ENCODE data around the gene POLR2C.
A peak's percentile ranks its signal among the peaks of the same experiment; 100 is the strongest.

Gene POLR2C

DNA sequence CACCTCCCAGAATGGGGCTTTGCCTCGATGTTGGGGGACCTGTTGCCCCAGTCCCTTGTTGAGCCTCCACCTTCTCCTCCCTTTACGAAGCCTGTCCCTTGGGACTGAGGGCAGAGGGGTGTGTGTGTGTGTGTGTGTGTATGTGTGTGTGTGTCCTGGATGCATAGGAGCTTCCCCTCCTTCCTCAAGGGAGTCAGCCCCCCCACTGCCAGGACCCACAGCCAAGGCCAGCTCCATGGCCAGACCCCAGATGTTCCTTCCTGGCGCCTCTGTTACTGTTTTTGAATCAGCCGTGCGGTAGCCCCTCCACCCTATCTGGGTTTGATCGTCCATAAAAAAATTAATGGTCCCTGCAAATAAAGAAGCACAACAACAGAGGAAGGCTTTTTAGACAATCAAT lies 41.5 kb downstream of the POLR2C start:
- no peak for DNase-seq (ENCODE audit: low read depth in 2 of 2)

DNA sequence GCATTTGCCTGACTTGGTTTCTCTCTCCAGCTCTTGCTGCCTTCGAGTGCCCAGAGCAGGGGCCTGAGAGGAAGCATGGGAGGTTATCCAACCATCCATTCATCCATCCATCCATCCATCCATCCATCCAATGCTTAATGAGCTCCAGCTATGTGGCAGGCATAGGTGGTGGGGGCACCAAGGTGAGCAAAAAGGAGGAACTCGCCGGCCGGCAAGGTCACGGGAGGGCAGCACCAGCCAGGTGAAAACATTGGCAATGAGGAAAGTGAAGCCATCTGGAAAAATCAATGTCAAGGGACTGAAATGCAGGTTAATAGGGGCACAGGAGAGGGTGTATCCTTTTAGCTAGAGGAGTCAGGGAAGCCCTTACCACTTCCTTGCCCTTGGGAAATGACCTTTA lies 42.0 kb downstream of the POLR2C start:
- no peak for DNase-seq (ENCODE audit: low read depth in 2 of 2)

DNA sequence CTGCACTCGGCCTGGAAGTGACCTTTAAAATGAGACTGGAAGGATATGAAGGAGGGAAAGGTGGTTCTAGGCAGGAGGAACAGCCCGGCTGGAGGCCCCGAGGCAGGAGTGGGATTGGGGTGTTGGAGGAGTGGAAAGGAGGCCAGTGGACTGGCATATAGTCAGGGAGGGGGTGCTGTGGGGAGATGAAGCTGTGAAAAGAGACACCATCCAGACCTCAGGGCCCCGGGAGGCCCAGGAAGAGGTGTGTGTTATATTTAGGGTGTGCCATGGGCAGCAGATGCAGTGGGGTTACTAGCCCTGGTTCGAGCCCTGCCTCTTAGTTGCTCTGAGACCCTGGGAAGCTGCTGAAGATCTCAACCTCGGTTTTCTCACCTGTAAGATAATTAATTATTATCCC lies 42.7 kb downstream of the POLR2C start:
- no peak for DNase-seq (ENCODE audit: low read depth in 2 of 2)

DNA sequence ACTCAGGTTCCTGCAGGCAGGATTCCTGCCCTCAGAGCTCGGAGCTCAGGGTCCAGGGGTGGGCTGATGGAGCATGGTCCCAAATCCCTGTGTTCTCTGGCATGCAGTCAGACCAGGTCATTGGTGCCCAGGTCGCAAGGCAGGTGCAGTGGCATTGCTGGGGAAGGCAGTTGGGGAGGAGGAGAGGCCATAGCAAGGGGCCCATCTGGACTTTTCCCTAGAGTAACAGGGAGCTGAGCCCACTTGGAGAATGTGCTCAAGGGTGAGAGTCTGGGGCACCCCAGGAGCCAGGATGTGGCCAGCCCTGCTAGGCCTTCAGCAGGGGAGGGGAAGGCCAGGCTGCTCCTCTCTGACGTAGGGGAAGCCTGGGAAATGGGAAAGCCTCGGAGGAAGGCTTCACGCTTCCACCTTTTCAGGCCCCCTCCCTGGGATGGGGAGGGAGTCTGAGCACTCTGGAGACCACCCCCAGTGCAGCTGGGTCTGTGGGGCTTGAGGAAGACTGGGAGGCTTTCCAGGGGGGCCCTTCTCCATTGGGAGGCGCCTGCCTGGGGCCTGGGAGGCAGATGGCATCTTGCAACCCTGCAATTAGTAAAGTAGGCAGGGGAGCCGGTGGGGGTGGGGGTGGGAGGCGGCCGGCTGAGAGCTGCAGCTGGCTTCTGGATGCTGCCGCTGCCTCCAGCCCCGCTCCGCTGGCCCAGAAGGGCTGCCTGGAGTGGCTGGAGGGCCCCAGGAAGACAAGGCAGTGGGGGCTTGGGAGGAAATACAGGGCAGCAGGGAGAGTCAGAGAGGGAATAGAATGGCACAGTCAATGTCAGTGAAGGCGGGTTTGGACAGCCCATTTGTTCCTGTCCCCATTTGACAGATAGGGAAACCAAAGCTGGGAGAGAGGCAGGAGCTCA lies 44.9 kb downstream of the POLR2C start:
- DNase-seq (ENCODE audit: low read depth in 2 of 2) = no peak

DNA sequence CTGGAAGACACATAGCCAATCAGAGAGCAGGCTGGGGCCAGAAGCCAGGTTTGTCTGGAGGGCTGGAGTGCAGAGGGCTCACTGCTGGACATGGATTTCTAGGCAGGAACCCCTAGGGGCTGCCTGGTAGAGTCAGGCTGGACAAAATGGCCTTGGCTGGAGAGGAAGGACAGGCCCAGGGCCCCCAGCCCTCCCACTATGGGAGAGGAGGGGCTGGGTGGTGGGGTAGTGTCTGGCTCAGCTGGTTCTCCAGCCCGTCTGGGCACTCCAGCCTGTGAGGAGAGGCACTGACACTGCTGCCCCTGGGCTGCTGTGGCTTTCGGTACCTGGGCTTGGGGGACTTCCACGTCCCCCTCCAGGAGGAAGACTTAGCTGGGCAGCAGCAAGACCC lies 45.6 kb downstream of the POLR2C start:
- DNase-seq (ENCODE audit: low read depth in 2 of 2) = no peak

DNA sequence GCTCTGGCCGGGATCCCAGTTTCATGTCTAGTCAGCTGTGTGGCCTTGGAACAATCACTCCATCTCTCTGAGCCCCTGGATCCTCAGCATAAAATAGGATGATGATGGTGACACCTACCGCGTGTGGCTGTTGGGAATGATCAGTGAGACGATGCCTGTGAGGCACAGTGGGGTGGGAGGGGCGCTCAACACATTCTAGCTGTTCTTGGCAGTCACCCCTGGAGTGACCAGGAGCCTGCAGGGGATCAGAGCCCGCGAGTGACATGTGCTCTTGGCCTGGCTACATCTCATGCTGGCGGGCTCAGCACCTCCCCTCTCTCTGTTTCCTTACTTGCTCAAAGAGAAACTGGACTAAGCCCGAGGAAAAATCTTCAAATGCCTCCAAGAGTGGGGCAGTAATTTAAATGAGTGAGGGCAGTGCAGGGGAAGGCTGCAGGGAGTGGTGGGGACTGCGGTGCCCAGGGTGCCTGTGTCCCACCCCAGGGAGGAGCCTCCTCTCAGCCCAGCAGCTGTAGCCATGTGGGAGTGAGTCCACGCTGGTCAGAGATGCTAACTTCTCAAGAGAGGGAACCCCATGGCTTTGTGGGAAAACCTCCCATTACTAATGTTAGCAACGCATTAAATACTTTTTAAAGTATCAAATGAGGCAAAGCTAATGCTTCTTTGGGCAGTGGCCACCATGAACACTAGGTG lies 46.9 kb downstream of the POLR2C start:
- DNase-seq (ENCODE audit: low read depth in 2 of 2) = no peak

DNA sequence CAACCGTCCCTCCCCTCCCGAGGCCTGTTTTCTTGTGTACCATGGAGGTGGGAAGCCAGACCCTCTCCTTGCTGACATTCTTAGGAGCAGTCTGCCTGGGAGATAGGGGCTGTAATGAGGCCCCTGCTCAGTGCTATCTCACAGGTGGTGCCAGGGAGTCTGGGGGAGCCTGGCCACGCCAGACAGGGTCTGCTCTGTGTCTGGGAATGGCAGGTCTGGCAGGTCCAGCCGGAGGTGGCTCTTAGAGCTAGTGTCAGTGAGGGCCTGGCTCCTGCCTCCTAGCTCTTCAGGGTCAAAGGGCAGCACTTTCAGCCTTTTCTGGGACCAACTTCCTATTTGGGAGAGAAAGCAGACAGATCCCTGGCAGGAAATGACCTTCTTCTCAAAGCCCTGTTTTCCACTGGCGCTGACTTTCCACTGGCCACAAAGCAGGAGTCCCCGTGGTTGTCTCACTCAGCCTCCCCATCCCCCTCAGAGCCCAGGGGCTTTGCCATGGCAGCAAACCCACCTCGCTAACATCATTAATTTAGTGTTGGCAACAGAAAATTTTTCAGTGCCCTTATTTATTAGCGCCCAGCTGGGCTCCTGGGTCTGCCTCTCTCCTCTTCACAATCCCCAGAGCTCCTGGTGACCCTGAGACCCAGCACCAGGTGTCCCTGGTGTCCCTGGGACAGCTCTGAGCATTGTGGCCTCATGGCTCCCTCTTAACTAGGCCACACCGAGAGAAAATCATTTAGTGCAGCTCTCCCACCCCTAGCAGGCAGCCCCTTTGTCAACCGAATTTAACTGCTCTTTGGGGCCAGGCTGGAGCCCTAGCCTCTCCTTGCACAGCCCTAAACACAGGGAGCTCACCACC lies 47.8 kb downstream of the POLR2C start:
- no peak for DNase-seq (ENCODE audit: low read depth in 2 of 2)

DNA sequence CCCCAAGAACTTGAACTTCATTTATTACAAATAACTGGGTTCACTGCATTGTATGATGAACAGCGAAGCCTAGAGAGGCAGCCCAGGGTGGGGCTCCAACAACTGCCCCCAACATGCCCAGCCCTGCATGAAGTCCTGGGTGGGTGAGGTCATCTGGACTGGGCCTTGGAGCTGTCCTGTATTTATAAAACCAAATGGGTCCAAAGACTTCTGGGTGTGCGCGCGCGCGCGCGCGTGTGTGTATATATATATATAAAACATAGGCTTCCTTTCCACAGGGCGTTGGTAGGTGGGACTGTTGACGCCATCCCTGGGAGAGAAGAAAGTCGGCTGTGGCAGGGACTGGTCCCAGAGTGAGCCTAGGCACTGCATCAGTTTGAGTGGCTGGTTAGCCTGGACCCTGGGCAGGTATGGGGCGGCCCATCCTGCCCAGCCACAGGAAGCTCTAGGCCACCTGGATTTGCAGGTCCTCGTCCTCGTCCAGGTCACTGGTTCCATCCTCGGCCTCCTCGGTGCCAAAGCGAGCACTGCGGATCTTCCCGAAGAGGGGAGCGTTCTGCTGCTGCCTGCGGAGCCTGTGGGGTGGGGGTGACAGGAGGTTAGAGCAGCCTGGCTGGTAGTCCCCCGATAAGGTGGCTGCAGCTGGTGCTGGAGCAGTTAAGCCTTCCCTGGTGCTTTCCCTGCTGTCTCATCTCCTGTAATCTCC lies 50.0 kb downstream of the POLR2C start:
- no peak for DNase-seq (ENCODE audit: low read depth in 2 of 2)

DNA sequence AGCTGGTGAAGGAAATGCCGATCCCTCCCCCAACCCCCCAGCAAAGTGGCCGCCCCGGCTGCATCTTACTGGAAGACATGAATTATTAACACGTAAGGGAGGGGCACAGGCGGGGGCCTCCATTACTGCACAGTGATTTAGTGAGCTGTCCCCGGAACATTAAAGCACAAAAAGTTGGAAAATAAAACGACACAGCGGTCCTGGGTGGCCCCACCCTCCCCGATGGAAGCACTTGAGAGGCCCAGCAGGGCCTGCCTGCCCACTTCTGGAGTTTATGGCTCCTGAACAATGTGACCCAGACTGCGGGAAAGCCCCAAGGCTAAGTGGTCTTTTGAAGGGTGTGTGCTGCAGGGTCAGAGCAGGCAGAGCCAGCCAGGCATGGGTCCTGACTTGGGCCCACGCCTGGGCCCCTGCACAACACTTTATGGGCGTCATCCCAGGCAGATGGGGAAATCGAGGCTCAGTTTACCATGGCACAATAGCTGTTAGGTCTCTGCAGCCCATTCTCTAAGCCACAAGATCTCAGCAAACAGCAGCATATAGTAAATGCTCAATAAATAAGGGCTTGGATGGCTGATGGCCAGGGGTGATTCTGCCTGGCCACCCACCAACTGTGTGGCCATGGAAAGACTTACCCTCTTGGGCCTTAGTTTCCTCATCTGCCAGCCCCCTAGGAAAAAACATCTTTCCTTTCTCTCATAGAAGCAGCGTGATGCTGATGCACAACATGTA lies 51.1 kb downstream of the POLR2C start:
- peak in 1 of 2 experiments; percentile 36 for DNase-seq (ENCODE audit: low read depth in 2 of 2)

DNA sequence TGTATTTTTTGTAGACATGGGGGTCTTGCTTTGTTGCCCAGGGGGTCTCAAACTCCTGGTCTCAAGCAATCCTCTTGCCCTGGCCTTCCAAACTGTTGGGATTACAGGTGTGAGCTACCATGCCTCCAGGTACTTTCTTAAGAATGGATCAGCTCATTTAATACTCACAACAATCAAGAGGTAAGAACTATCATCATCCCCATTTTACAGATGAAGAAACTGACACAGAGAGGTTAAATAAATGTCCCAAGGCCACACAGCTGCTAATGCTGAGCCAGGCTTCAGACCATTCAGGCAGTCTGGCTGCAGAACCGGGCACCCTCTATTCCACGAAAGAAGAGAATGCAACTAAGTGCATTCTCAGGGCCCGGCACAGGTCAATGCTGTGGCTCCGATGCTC lies 51.9 kb downstream of the POLR2C start:
- DNase-seq (ENCODE audit: low read depth in 2 of 2) = no peak

DNA sequence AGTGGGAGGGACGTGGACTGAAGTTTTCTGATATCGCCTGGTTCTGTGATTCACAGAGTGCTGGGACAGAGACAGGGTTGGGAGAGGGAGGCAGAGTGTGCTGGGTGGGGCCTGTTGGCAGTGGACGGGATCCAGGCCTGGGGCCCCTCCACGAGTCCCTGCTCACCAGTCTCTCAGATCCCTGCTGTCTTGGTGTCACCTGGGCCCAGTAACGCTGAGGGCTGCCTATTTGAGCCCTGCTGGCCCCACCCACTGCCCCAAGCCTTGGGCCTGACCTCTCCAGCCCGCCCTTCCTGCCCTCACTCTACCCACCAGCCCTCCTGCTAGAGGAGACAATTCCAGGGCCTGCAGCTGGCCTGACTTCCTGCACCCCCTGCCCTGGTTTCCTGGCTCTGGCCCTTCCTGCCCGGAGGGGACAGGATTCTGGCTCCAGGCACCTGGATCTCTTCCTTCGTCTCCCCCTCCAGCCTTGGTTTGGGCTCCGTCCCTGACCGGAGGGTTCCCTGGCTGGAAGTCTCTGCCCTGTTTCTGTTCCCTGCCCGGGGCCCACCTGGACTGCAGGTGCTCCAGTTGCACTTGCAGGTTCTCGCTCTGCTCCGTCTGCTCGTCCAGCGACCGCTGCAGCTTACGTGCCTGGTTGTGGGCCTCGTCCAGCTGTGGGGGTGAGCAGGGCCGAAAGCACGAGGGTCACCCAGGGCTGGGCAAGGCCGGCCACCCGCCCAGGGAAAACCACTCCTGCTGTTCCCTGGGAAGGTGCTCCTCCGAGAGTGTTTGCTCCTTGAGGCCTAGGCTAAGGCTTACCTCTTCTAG lies 52.5 kb downstream of the POLR2C start:
- DNase-seq (ENCODE audit: low read depth in 2 of 2) = no peak

DNA sequence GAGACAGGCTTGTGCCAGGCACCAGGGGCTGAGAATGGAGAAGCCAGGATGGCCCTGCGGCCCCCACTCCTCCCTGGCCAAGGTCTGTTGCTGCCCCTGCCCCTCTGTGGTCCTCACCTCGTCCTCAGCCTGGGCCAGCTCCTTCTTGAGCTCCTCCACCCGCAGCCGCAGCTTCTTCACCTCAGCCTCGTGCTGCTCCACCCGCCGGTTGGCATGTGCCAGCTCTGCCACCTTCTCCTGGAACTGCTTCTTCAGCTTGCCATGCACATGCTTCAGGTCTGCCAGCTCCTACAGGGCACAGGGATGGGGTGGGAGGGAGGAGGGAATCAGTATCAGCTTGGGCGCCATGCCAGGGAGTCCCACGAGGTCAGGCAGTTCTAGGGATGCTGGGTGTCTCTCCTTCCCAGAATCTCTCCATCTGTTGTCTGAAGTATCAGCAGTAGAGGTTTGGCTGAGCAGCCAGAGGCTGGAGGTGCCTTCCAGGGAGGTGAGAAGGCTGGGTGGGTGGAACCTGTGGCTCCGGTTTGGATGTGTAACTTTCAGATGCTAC lies 53.8 kb downstream of the POLR2C start:
- DNase-seq (ENCODE audit: low read depth in 2 of 2) = no peak

DNA sequence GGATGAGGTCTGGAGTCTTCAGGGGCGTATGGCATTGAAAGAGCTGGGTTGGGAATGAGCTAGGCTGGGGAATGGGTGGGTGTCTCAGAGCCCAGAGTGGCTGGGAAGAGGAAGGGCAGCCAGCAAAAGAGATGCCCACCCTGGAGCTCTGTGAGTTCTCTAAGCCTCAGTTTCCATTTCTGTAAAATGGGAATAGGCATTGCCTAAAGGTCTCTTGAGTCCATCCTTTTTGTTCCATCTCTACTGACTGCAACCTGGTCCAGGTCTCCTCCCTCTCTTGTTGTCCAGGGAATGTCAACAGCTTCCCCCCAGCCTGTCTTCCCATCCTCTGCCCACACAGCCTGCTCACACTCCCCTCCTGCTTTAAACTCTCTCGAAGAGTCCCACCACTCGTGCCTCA lies 54.3 kb downstream of the POLR2C start:
- no peak for DNase-seq (ENCODE audit: low read depth in 2 of 2)

DNA sequence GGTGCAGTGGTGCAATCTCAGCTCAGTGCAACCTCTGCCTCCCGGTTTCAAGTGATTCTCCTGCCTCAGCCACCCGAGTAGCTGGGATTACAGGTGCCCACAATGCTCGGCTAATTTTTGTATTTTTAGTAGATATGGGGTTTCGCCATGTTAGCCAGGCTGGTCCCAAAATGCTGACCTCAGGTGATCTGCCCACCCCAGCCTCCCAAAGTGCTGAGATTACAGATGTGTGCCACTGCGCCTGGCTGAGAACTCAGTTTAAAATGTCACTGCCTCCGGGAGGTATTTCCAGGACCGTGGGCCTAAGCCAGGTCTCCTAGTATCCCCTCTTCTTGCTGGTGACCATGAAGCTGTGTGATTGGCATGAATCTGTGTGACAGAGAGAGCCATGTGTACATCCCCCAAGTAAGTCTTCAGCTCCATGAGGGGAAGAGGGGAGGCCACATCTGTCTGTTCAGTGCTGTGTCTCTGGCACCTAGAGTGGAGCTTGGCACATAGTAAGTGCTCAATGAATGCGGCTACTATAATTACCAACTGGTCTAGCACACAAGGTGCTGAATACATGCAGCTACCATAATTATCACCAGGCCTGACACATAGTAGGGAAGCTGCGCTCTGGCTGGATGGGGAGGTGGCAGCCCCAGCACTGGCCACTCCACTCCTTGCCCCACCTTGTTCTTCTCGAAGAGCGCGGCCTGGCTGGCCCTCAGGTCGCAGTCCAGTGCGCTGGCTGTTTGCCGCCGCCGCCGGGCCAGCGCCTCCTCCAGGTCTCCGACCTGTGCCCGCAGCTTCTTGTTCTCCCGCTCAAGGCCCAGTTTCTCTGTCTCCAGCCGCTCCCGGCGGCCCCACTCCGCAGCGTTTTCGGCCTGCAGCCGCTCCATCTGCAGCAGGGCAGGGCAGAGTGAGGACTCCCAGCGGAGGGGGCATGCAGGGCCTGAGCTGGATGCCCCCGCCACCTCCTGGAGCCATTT lies 55.2 kb downstream of the POLR2C start:
- no peak for DNase-seq (ENCODE audit: low read depth in 2 of 2)

DNA sequence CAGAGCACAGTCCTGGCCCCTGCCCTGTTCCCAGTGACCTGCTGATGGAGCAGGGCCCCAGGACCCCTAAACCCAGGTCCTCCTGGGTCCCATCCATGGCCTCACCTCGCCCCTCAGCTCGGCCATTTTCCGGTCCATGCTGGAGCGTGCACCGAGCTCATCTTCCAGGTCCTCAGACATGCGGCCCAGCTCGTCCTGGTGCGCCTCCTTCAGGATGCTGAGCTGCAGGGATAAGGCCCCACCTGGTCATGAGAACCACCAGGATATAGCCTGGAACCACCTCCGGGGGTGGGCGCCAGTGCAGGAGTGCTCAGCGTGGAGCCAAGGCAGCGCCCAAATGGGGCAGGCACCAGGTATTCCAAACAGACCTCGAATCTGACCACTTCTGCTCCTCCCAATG lies 56.0 kb downstream of the POLR2C start:
- DNase-seq (ENCODE audit: low read depth in 2 of 2) = no peak

DNA sequence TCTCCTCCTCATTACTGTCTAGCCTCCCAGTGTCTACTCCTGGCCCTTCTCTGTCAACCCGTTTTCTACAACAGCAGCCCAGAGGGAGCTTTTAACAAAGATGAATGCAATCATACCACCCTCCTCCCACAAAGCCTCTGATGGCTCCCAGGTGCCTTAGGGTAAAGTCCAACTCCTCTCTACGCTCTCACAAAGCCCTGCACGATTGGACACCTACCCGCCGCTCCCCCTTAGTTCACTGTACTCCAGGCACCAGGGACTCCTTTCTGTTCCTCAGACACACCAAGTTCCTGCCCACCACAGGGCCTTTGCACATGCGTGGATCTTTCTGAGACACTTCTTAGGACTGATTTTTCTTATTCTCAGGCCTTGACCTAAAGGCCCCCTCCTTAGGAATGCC lies 56.4 kb downstream of the POLR2C start:
- no peak for DNase-seq (ENCODE audit: low read depth in 2 of 2)

DNA sequence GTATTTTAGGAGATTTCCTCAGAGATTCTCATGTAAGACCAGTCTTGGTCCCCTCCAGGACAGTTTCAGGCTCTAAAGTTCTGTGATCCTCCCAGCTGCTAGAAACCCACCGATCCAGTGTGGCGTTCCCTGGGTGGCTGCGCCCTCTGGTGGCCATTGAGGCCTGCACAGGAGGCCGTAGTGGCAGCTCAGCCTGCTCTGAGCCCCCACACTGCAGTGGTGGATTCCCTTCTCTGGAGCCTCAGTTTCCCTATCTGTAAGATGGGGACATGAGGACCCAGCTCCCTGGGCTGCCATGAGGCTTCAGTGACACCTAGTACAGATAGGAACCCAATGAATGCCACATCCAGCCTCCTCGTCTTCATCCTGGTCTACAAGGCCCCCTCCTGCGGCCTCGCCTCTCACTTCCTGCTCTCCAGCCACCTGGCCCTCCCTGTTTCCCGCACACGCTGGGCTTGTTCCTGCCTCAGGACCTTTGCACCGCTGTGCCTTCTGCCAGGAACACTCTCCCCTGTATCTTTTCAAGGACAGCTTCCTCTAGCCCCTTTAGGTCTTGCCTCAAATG lies 57.4 kb downstream of the POLR2C start:
- DNase-seq (ENCODE audit: low read depth in 2 of 2) = no peak
